GM18907 (cell line): ENCODE results near the gene TJP2.

Experiments used
- ATAC-seq: cut with Tn5 transposase; IDR thresholded peaks from one replicate; pipeline ENCODE4 v1.9.1; 2021; ENCODE audit warnings: mild to moderate bottlenecking, moderate library complexity; ENCODE audit not compliant: unreplicated experiment

TJP2 gene

DNA sequence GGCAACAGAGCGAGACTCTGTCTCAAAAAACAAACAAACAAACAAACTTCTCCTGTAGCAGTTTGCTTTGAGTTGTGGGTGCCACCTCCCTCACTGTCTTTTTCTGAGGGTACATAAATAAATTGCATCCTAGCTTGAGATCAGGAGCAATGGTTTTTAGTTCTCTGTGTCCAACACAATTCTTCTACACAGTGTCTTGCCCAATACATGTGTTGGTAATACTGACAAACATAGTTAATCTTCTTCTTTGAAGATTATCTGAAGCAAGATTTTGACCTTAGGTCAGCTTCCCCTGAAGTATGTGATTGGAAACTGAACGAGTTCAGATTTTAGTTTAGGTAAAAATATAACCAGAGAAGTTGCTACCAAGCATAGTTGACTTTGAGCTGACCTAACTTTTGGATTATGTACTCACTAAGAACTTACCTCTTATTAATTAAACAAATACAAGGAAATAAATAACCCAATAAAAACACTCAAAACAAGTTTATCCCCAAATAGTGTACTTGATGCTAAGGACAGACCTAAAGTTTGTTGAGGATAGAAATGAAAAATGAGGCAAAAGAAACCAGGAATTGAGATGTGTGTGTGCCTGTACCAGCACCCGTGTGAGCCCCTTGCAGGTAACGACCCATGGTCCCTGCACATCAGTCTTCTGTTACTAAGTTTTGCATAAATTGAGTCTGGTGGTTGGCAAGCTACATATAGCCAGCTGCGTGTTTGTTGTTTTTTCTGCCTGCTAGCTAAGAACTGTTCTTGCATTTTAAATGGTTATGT lies 16.2 kb downstream of the TJP2 start:
- ATAC-seq: peak; percentile 77

DNA sequence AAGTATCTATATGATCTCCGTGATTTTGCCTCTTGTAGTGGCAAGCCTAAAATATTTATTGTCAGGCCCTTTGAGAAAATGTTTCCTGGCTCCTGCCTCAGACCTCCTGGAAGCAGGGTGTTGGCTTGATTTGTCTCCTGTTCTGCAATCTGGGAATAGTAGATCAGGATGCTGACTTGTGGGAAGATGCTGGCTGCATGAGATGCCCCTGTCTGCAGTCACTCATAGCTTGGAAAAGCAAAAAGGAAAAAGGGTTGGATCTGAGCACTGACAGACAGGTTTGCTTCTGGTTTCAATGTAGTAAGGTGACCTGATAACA lies 16.7 kb downstream of the TJP2 start:
- peak; percentile 3 for ATAC-seq

DNA sequence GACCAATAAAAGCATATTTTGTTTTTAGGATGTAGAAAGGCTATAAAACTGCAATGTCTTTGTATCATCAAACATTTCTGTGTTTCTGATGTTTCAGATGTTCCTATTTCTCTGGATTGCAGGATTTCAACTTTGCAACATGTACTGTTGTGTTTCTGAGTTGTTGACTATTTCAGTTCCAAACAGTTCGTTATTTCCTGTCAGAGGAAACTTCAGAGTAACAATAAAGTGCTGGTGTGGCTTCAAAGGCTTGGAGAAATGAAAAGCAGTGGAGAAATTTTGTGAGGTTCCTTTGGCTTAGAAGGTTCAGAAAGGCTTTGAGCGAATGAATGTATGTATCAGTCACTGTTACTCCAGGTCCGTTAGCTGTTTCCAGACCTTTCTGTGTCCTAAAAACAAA lies 17.2 kb downstream of the TJP2 start:
- ATAC-seq: no peak

DNA sequence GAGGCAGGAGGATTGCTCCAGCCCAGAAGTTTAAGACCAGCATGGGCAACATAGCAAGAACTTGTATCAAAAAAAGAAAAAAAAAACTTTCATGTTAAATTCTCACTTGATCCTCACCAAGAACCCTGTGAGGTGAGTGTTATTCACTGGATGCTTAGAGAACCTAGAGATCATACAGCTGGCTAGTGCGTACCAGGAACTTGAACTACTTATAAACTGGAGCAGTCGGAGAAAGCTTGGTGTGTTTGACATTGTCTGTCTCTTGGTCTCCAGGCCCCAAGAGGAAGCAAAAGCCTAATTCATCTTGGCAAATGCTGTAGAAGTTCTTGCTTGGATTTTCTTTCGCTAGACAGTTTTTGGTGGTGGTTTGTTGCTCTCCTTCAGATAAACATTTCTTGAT lies 18.1 kb downstream of the TJP2 start:
- no peak for ATAC-seq

DNA sequence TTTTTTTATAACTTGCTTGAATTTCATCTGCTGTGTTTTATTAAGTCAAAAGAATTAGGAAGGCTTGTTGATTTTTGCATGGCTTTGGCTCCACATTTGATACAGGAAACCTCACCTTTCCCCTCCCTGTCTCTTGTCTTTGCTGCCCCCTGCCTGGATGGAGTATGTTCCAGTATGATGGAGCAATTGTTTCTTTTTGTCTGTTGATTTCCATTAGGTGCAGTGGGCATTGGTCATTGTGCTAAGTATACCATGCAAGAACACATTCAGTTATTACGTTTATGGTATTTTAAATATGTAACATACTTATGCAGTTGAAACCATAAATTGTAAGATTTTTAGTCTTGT lies 19.6 kb downstream of the TJP2 start:
- no peak for ATAC-seq

DNA sequence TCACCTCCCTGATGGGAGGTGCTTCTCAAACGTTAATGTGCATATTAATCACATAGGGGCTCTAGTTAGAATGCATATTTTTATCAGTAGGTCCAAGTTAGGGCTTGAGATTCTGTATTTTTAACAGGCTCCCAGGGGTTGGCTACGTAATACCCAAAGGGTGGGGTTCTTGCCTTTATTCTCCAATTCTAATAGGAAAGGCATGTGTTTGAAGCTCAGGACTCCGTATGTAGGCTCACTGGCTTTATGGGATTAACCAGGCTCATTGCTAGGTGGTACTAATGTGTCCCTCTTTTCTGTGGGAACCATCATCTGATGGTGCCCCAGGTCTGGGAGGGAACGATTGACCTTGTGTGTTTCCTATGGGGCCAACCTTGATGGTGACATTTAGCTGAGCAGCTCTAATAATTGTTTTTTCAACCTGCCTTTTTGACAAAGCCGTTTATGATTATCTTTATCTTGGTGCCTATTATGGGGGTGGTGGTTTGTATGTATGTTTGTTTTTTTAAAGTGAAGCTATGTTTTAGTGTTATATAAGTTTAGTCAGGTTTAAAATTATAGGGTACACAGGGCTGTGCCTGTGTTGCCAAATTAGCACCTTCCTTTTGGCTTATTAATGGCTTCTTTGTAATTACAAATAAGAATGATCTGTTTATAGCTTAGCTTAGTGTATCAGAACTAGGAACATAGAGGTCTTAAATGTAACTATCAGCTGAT lies 20.8 kb downstream of the TJP2 start:
- no peak for ATAC-seq

DNA sequence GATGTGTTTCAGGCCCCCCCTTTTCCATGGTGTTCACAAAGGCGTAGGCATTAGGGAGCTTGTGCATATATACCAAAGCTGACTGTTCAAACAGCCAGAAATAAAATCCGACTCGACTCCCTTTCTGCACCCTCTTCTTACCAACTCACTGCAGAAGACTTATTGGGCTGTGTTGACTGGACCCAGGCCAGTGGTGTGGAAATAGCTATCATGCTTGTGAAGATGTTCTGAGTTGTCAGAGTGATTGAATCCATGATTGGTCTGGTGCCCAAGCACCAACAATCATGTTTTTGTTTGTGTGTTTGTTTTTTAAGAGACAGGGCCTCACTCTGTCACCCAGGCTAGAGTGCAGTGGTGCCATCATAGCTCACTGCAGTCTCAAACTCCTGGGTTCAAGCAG lies 21.6 kb downstream of the TJP2 start:
- no peak for ATAC-seq

DNA sequence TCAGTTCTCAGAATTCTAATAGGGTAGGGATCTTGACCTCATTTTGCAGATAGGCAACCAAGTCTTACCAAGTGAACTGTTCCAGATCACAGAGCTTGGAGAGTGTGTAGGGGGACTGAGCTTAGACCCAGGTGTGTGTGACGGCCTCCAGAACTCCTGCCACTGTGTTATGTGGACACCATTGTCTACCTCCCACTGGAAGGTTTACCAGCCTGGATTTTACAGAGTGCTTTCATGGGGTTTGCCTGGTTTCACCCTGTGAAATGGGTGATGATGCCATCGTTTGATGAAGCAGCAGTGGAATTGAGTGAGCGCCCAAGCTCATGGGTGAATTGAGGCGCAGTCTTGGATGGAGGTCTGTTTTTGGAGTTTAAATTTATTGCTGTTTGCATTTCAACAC lies 23.6 kb downstream of the TJP2 start:
- ATAC-seq: no peak

DNA sequence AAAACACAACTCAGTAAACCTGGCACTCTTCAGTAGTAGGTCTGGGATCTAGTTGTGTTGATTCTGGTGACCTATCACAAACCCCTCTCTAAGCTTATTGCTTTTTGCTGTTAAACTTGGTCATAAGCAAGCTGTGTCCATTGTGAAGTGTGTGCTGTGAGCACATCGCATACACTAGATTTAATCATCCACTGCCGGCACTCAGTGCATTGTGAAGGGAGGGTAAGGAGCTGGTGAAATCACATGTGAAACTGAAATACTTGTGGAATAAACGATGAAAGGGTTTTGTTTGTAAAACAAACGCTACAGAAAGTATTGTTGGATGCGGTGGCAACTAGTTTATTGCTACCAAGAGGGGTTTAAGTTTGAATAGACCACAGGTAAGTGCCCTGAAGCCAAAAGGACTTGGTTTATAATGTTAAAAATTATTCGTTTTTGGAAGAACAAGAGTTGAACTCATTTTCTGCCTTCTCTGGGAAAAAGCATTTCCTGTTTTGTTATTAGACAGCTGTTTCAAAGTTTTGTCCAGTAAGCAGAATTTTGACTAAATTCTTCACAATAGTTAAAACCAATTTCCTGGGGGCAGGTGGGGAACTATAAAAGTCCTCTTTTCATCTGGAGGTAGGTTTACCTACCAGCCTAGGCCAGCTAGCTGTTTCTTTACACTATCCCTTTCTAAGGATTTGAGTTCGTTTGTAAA lies 24.6 kb downstream of the TJP2 start:
- ATAC-seq: no peak

DNA sequence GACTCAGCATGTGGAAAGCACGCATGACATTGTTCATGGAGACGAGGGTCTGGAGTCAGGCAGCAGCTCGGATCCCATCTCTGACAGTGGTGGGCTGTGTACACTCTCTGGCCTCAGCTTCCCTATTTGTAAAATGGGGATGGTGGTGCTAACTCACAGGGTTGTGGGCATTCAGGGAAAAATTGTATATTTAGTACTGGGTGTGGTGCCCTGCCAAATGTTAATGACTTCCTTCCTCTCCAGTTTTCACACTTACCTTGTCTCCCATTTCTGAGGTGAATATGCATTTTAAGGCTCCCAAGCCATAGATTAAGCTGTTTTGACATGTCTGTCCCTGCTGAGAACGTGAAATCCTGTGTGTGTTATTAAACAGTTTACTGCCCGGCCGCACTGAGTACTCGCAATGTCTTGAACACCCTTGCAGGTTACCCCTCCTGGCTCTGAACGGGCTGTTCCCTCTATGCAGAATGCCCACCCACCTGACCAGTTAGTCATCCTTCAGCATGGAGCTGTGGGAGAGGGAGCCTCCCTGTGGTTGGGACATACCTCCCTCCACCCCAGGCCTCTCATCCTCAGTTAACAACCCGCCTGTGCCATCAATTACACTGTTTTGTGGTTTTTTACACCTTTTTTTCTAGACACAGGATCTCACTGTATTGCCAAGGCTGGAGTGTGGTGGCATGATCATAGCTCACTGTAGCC lies 25.8 kb downstream of the TJP2 start:
- no peak for ATAC-seq

DNA sequence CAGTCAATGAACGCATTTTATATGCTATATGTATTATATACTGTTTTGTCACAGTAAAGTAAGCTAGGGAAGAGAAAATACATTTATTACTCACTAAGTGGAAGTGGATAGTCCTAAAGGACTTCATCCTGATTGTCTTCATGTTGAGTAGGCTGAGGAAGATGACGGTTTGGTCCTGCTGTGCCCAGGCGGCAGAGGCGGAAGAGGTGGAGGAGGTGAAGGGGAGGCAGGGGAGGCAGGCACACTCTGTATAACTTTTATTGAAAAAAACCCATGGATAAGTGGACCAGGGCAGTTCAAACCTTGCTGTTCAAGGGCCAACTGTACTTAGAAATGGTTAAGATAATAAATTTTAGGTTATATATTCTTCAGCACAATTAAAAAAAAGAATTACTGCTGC lies 28.5 kb downstream of the TJP2 start:
- no peak for ATAC-seq

DNA sequence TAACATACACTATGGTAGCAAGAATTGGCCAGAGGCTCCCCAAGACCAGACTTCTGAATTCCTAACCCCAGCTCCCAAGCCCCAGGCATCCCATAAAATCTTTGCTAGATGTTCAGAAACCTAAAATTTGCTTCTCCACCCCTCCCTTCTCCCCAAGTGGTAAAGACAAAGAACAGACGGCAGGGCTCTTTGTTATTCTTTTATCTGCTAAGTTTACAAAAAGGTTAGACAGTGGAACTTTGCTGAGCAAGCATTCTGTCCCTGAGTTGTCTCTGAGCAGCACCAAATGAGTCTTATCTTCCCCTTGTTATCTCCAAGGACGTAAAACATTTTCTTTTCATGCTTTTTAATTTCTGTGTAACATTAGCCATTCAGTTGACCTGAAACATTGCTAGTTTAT lies 30.2 kb downstream of the TJP2 start:
- no peak for ATAC-seq

DNA sequence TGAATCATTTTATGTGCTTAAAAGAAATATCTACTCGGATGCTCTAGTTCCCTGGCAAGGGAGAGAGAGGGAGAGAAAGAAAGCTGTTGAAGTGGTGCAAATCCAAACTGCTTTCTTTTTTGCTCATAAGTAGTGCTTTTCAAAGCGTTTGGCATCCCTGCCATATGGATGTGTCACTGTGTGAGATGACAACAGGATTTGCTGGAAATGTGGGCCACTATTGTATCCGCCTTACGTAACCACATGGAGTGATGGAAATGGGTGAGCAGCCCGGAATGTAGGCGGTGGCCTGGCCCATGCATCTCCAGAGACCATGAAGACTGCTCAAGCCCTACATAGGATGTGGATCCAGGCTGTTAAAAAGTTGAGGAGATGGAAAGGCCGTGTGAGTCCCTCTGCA lies 30.8 kb downstream of the TJP2 start:
- no peak for ATAC-seq

DNA sequence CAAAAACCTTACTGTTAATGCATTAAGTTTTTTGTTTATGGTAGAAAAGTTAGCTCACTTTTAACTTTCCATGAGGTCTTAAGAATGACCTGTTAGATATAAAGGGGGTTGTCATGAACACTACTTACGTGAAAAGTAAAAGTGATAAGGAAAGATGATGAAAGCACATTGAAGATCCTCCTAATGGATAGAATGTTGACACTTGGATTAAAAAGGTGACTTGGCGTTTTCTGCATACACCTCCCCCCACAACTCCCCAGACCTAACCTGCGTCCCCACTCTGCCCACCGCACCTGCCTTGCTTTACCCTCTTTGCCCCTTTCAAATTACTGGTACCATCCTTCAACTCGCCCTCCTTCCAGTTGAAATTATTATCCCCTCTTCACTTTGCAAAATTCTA lies 32.0 kb downstream of the TJP2 start:
- ATAC-seq: no peak

DNA sequence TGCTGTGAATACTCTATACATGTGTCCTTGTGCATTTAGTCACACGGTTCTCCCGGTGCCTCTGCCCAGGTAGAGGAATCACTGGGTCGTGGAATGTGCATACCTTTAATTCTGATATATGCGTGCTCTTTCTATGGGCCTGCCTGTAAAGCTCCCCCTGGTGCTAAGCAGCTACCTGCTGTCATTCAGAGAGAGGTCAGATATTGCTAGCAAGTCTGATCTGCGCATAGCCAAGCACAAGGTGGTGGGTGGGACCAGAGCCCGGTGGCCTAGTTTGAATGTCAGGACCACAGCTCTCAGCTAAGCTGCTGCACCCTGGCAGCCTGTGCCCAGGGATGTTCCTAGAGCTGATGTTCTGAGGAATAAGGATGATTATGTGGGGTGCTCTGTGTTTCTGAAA lies 33.4 kb downstream of the TJP2 start:
- no peak for ATAC-seq

DNA sequence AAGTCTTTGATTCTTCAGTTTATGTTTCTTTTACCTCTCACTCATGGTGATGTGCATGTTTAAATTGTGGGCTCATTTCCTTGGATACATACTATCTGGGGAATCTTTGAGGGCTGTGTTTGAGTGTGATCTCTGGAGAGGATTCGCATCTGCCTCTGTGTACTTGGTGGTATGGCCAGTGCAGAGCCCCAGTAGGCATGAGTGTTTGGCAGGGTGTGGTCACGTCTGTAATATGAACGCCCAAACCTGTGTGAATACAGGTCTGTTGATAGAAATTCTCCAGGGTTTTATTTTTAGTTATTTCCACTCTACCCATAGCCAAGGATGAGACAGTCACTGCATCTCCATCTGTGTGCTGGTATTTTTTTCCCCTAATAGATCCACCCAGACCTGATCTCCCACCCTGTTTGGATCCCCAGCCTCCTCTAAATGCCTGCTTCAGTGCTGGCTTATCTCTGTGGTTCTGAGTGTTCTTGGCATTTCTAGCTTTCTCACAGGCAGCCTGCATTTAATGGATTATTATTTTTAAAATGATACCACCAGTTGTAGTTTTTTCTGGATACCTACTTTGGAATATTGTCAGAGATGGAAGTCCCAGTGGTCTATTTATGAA lies 37.5 kb downstream of the TJP2 start:
- ATAC-seq: no peak

DNA sequence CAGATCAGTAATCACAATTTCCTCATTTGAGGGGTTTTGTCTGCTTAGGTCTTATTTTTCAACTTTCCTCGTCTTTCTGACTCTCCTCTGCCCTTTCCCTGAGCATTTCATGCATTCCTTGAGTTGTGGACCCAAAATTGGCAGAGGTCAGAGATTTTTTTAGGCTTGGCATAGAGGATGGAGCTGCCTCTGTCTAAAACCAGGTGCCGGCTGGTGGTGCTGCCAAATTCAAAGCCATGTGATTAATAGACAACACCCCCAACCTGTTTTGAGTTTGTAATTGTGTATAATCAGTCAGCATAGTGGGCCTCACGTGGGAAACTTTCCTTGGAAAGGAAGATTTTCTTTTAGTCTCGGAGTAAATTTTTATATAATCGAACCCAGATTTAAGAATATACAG lies 39.6 kb downstream of the TJP2 start:
- no peak for ATAC-seq

DNA sequence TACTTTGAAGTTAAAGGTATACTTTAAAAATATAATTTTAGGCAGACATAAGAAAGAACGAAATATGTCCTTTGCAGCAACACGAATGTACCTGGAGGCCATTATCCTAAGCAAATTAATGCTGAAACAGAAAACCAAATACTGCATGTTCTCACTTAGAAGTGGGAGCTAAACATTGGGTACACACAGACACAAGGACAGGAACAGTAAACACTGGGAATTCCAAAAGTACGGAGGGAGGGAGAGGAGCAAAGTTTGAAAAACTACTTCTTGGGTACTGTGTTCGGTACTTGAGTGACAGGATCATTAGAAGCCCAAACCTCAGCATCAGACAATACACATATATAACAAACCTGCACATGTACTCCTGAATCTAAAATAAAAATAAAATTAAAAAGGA lies 40.9 kb downstream of the TJP2 start:
- ATAC-seq: no peak

DNA sequence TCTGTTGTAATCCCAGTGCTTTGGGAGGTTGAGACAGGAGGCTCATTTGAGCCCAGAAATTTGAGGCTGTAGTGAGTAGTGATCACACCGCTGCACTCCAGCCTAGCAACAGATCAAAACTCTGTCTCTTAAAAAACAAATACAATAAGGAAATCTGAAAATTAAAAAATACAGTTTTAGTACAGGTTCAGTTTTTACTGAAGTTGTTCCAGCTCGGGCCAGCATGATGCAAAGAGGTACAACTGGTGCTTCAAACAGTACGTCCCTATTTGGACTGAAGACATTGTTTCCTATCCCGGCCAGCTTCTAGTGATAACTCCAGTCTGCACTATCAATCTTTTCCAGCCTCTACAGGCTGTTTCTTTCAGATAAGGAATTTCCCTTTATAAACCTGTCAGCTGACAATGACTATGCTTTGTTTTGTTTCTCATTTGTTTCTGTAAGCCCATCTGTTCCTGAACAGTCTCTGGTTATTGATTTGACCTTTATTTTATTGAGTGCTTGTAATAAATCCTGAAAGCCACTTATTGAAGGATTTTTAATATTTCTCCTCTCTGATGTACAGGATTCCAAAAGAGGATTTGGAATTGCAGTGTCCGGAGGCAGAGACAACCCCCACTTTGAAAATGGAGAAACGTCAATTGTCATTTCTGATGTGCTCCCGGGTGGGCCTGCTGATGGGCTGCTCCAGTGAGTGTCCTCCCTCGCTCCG lies 41.9 kb downstream of the TJP2 start:
- no peak for ATAC-seq

DNA sequence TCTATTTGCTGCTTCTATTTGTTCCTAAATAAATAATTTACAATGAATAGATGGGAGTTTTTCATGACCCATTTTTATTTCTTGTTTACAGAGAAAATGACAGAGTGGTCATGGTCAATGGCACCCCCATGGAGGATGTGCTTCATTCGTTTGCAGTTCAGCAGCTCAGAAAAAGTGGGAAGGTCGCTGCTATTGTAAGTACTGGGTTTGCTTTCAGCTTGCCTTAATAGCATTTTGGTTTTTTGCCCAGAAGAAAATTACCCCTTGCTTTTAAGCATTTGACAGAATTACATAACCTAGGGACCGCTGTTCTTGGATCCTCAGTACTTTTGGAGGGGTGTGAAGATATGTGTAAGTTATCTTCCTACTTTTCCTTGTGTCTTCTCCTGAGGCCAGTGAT lies 44.1 kb downstream of the TJP2 start:
- no peak for ATAC-seq

DNA sequence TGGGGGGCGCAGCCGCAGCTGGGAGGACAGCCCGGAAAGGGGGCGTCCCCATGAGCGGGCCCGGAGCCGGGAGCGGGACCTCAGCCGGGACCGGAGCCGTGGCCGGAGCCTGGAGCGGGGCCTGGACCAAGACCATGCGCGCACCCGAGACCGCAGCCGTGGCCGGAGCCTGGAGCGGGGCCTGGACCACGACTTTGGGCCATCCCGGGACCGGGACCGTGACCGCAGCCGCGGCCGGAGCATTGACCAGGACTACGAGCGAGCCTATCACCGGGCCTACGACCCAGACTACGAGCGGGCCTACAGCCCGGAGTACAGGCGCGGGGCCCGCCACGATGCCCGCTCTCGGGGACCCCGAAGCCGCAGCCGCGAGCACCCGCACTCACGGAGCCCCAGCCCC lies 47.0 kb downstream of the TJP2 start:
- ATAC-seq: no peak
